IMR-90 (cell line): ENCODE results near the gene EBLN2. TPM values are rescaled to one million over a fixed set of nuclear protein-coding genes. Genes with fewer than 3 reads are reported as not detected.

Experiments
- ATAC-seq: fragments of 200-7000 bp; cut with Tn5 transposase; 2 replicates; pipeline ENCODE4 v1.9.1; 2020; ENCODE audit warnings: low read depth, mild to moderate bottlenecking, moderate library complexity
- BruUV-seq: library from RNA; stranded (reverse); fragments of 400-500 nt; replicated peaks from 2 replicates; lab custom pipeline; 2021; lab: Mats Ljungman, UMichigan
- CTCF ChIA-PET: fragments of 300-600 bp; formaldehyde crosslinking; extraction: SDS; loops from one replicate; lab custom pipeline; 2021; ENCODE audit warnings: antibody characterized with exemption; lab: Yijun Ruan, JAX
- POLR2A ChIA-PET: fragments of 300-600 bp; sonication (Branson Sonifier 250); formaldehyde crosslinking; loops from one replicate; lab custom pipeline; 2022; ENCODE audit warnings: antibody characterized with exemption; ENCODE audit not compliant: unreplicated experiment; lab: Charles Lee
- DNase-seq: peaks from one replicate; pipeline ENCODE4 v3.0.0; 2013
- H2AFZ ChIP-seq: replicated peaks from 2 replicates; pipeline ENCODE3; 2013; ENCODE audit warnings: low read length, mild to moderate bottlenecking; ENCODE audit not compliant: poor library complexity
- H2AK5ac ChIP-seq: 2 replicates; pipeline ENCODE4 v1.6.1; 2013; ENCODE audit warnings: low read depth, low read length, inconsistent platforms
- H2AK9ac ChIP-seq: replicated peaks from 2 replicates; pipeline ENCODE3; 2013; ENCODE audit warnings: mild to moderate bottlenecking, low read depth, low read length, moderate library complexity; ENCODE audit not compliant: poor library complexity
- H2BK120ac ChIP-seq: 2 replicates; pipeline ENCODE4 v1.6.1; 2013; ENCODE audit warnings: low read depth, low read length, inconsistent platforms
- H2BK15ac ChIP-seq: 3 replicates; pipeline ENCODE4 v1.6.1; 2013; ENCODE audit warnings: low read depth, low read length, inconsistent platforms
- H2BK20ac ChIP-seq: 2 replicates; pipeline ENCODE4 v1.6.1; 2013; ENCODE audit warnings: low read depth, mild to moderate bottlenecking, inconsistent platforms, low read length, moderate library complexity
- H2BK5ac ChIP-seq: 2 replicates; pipeline ENCODE4 v1.6.1; 2013; ENCODE audit warnings: mild to moderate bottlenecking, low read depth, low read length, inconsistent platforms; ENCODE audit not compliant: poor library complexity, severe bottlenecking
- H3K14ac ChIP-seq: replicated peaks from 2 replicates; pipeline ENCODE4 v1.6.1; 2013; ENCODE audit warnings: low read depth, low read length, inconsistent platforms
- H3K18ac ChIP-seq: 2 replicates; pipeline ENCODE4 v1.6.1; 2013; ENCODE audit warnings: low read depth, low read length, control low read depth
- H3K23ac ChIP-seq: 2 replicates; pipeline ENCODE4 v1.6.1; 2013; ENCODE audit warnings: low read depth, low read length, inconsistent platforms
- H3K27ac ChIP-seq: 2 replicates; pipeline ENCODE4 v1.5.1; 2013; ENCODE audit warnings: mild to moderate bottlenecking, control low read depth, low read length; ENCODE audit not compliant: insufficient read depth
- H3K27me3 ChIP-seq: 2 replicates; pipeline ENCODE4 v1.6.1; 2013; ENCODE audit warnings: low read length; ENCODE audit not compliant: control insufficient read depth, insufficient read depth
- H3K36me3 ChIP-seq: 2 replicates; pipeline ENCODE4 v1.6.1; 2013; ENCODE audit warnings: low read length, mixed read lengths; ENCODE audit not compliant: control insufficient read depth, insufficient read depth
- H3K4ac ChIP-seq: 2 replicates; pipeline ENCODE4 v1.6.1; 2013; ENCODE audit warnings: low read depth, low read length, inconsistent platforms
- H3K4me1 ChIP-seq: 2 replicates; pipeline ENCODE4 v1.6.1; 2013; ENCODE audit warnings: low read length, mixed read lengths; ENCODE audit not compliant: control insufficient read depth, insufficient read depth
- H3K4me2 ChIP-seq: 2 replicates; pipeline ENCODE4 v1.6.1; 2013; ENCODE audit warnings: low read depth, mild to moderate bottlenecking, control low read depth, low read length, moderate library complexity
- H3K4me3 ChIP-seq: 2 replicates; pipeline ENCODE4 v1.5.1; 2013; ENCODE audit warnings: low read depth, mild to moderate bottlenecking, control low read depth, low read length, moderate library complexity; ENCODE audit not compliant: insufficient read depth
- H3K56ac ChIP-seq: 2 replicates; pipeline ENCODE4 v1.6.1; 2013; ENCODE audit warnings: low read length, inconsistent platforms; ENCODE audit not compliant: insufficient read depth; ENCODE audit errors: extremely low read depth
- H3K79me1 ChIP-seq, 2 experiments: 2 replicates each; pipeline ENCODE4 v1.6.1; 2013; ENCODE audit warnings: low read length in 2 of 2, inconsistent platforms in 1 of 2, low read depth in 1 of 2
- H3K9ac ChIP-seq: 2 replicates; pipeline ENCODE4 v1.6.1; 2013; ENCODE audit warnings: low read depth, low read length, control low read depth
- H3K9me1 ChIP-seq: 2 replicates; pipeline ENCODE4 v1.6.1; 2013; ENCODE audit warnings: low read length, inconsistent platforms; ENCODE audit not compliant: insufficient read depth
- H3K9me3 ChIP-seq: 2 replicates; pipeline ENCODE4 v1.6.1; 2013; ENCODE audit warnings: low read length; ENCODE audit not compliant: control insufficient read depth, insufficient read depth
- H4K20me1 ChIP-seq: 2 replicates; pipeline ENCODE4 v1.6.1; 2013; ENCODE audit warnings: low read length, inconsistent platforms; ENCODE audit not compliant: insufficient read depth
- H4K5ac ChIP-seq: 2 replicates; pipeline ENCODE4 v1.6.1; 2013; ENCODE audit warnings: mild to moderate bottlenecking, low read depth, low read length, control low read depth
- H4K8ac ChIP-seq, 2 experiments: 2 replicates each; pipeline ENCODE4 v1.6.1; 2013; ENCODE audit warnings: low read depth in 2 of 2, low read length in 2 of 2, control low read depth in 1 of 2, inconsistent platforms in 1 of 2
- H4K91ac ChIP-seq: 2 replicates; pipeline ENCODE4 v1.6.1; 2013; ENCODE audit warnings: low read depth, low read length, inconsistent platforms; ENCODE audit not compliant: insufficient read depth
- BHLHE40 ChIP-seq: fragments of 150-350 bp; IDR thresholded peaks from 2 replicates; pipeline ENCODE4 v1.6.1; 2016; ENCODE audit warnings: mild to moderate bottlenecking, low read depth, low read length
- CEBPB ChIP-seq: IDR thresholded peaks from 2 replicates; pipeline ENCODE4 v1.6.1; 2012; ENCODE audit warnings: low read depth, low read length, improper control_type of control experiment
- CHD1 ChIP-seq: IDR thresholded peaks from 2 replicates; pipeline ENCODE4 v1.6.1; 2012; ENCODE audit warnings: low read depth, low read length, improper control_type of control experiment
- CTCF ChIP-seq: conservative IDR thresholded peaks from 2 replicates; pipeline ENCODE4 v1.5.1; 2012; ENCODE audit warnings: mild to moderate bottlenecking, low read depth, low read length, improper control_type of control experiment
- ELK1 ChIP-seq: fragments of 150-350 bp; IDR thresholded peaks from 2 replicates; pipeline ENCODE4 v1.6.1; 2016; ENCODE audit warnings: low read depth, mild to moderate bottlenecking, low read length, moderate library complexity, borderline replicate concordance
- FOS ChIP-seq: fragments of 150-350 bp; IDR thresholded peaks from 2 replicates; pipeline ENCODE4 v1.6.1; 2016; ENCODE audit warnings: low read depth, low read length
- MAFK ChIP-seq: IDR thresholded peaks from 2 replicates; pipeline ENCODE4 v1.6.1; 2012; ENCODE audit warnings: low read depth, low read length, improper control_type of control experiment
- MAZ ChIP-seq: IDR thresholded peaks from 2 replicates; pipeline ENCODE4 v1.6.1; 2012; ENCODE audit warnings: low read depth, mild to moderate bottlenecking, low read length, improper control_type of control experiment, moderate library complexity, borderline replicate concordance
- MXI1 ChIP-seq: IDR thresholded peaks from 2 replicates; pipeline ENCODE4 v1.6.1; 2012; ENCODE audit warnings: low read depth, mild to moderate bottlenecking, low read length, moderate library complexity, borderline replicate concordance
- NFE2L2 ChIP-seq: fragments of 150-350 bp; IDR thresholded peaks from 2 replicates; pipeline ENCODE4 v1.6.1; 2016; ENCODE audit warnings: low read depth, mild to moderate bottlenecking, low read length
- POLR2A ChIP-seq: IDR thresholded peaks from 2 replicates; pipeline ENCODE4 v1.6.1; 2012; ENCODE audit warnings: mild to moderate bottlenecking, low read depth, low read length
- RAD21 ChIP-seq: IDR thresholded peaks from 2 replicates; pipeline ENCODE4 v1.6.1; 2012; ENCODE audit warnings: low read length, improper control_type of control experiment
- RCOR1 ChIP-seq: IDR thresholded peaks from 2 replicates; pipeline ENCODE4 v1.6.1; 2012; ENCODE audit warnings: mild to moderate bottlenecking, low read length, improper control_type of control experiment; ENCODE audit not compliant: insufficient replicate concordance
- RFX5 ChIP-seq: IDR thresholded peaks from 2 replicates; pipeline ENCODE4 v1.8.0; 2012; ENCODE audit warnings: low read depth, mild to moderate bottlenecking, low read length, moderate library complexity
- SMC3 ChIP-seq: fragments of 150-350 bp; IDR thresholded peaks from 2 replicates; pipeline ENCODE4 v1.6.1; 2016; ENCODE audit warnings: low read depth, mild to moderate bottlenecking, antibody characterized with exemption, low read length, moderate library complexity
- USF2 ChIP-seq: fragments of 150-350 bp; IDR thresholded peaks from 2 replicates; pipeline ENCODE4 v1.6.1; 2017; ENCODE audit warnings: mild to moderate bottlenecking, antibody characterized with exemption, low read length, low read depth
- WGBS, 2 experiments: methylation state at CpG; one replicate each; pipeline versions ENCODE4 v1.1.5 to v1.1.7; 2013; ENCODE audit warnings: missing lambda C conversion rate in 2 of 2; ENCODE audit not compliant: insufficient read length in 1 of 2; ENCODE audit errors: extremely low coverage in 2 of 2; 5-methylcytosine and 5-hydroxymethylcytosine counted together
- dilution Hi-C: fragments of 300-500 bp; cut with HindIII; formaldehyde crosslinking; loops from one replicate; pipeline ENCODE4 v1.14.3; 2018; ENCODE audit warnings: low sequenced_read_pairs; ENCODE audit not compliant: unreplicated experiment
- in situ Hi-C: fragments of 300-500 bp; cut with MboI; formaldehyde crosslinking; loops from 3 replicates; pipeline ENCODE4 v1.14.3; 2019; ENCODE audit warnings: low sequenced_read_pairs, inconsistent platforms, mixed read lengths
- intact Hi-C: fragments of 100-400 bp; cut with micrococcal nuclease; formaldehyde crosslinking; loops from 2 replicates; pipeline ENCODE4 v1.10.0; 2022
- polyA plus RNA-seq, 3 experiments: library from polyadenylated mRNA; depleted of rRNA; stranded (reverse); fragments of >200 nt; gene quantifications; 2 replicates each; pipeline ENCODE4 v1.2.3, GENCODE V29; 2012; ENCODE audit warnings: low replicate concordance in 1 of 3
- total RNA-seq: library from RNA; depleted of rRNA; stranded (reverse); fragments of >200 nt; gene quantifications from 2 replicates; pipeline ENCODE4 v1.2.3, GENCODE V29; 2012

EBLN2 gene
- total and polyA plus RNA-seq, 2 of the 4 experiments (the other 2 are of a cell fraction) = 2.5 to 7.7 TPM

- WGBS, 2 experiments = 80% methylated on average over 1 of the region's 5 CpGs; no CpG with 5 or more reads in 1 of the 2 experiments
- H3K27me3 ChIP-seq = peaks cover 9% of the 10 kb centered on the region
- ATAC-seq = no peak
These were observed 46.3 kb downstream of the EBLN2 start for GRCh38 chr3:73107676-73108187.

More at GRCh38 chr3:73107676-73108187, 46.3 kb downstream of the EBLN2 start:
- Histone ChIP-seq H3K79me1 (no peaks in the 10 kb centered on the region), H4K91ac (no peak overlapping the region), H2BK20ac (no peak overlapping the region), H2AFZ (peak overlapping the region; percentile 41), H3K56ac (no peak overlapping the region), H3K4me2 (no peak overlapping the region), H3K9ac (no peak overlapping the region), H3K9me3 (no peaks in the 10 kb centered on the region), H2AK5ac (no peak overlapping the region), H2AK9ac (no peak overlapping the region), H3K14ac (no peak overlapping the region), H3K9me1 (no peaks in the 10 kb centered on the region), H3K4me1 (no peaks in the 10 kb centered on the region), H3K18ac (no peak overlapping the region), H2BK120ac (no peak overlapping the region), H4K20me1 (no peaks in the 10 kb centered on the region), H3K4me3 (no peak overlapping the region), H2BK15ac (no peak overlapping the region), H3K23ac (no peak overlapping the region), H3K27ac (no peak overlapping the region), H4K5ac (no peak overlapping the region), H2BK5ac (no peak overlapping the region), H3K36me3 (no peaks in the 10 kb centered on the region), H3K4ac (no peak overlapping the region), H4K8ac (no peak overlapping the region)
- no TSS peak for BruUV-seq
- POLR2A ChIA-PET = no interaction called here
- no peak for DNase-seq
- TF ChIP-seq MAFK (no peak), MAZ (no peak), MXI1 (no peak), ELK1 (no peak), FOS (no peak), BHLHE40 (no peak), CTCF (no peak), NFE2L2 (no peak), POLR2A (no peak), RAD21 (no peak), USF2 (no peak), RFX5 (no peak), CHD1 (no peak), CEBPB (no peak), SMC3 (no peak), RCOR1 (no peak)
- dilution Hi-C loops = no loop called here
- in situ Hi-C loops = loop anchor here (10.0 kb wide), 1 partner anchor 737 kb away; no protein-coding TSS in a partner anchor
- intact Hi-C loops = no loop called here
- CTCF ChIA-PET = interaction anchor here (1.3 kb wide), 1 partner anchor 395 kb away, joined by 5 read pairs; no protein-coding TSS in a partner anchor
